Measurements from ENCODE around the gene LTC4S. TPM values are rescaled to one million over a fixed set of nuclear protein-coding genes. Genes with fewer than 3 reads are reported as not detected.

LTC4S gene
- total and polyA plus RNA-seq, 4 donors = 4.0 to 25.3 (median 8.3) TPM

DNA sequence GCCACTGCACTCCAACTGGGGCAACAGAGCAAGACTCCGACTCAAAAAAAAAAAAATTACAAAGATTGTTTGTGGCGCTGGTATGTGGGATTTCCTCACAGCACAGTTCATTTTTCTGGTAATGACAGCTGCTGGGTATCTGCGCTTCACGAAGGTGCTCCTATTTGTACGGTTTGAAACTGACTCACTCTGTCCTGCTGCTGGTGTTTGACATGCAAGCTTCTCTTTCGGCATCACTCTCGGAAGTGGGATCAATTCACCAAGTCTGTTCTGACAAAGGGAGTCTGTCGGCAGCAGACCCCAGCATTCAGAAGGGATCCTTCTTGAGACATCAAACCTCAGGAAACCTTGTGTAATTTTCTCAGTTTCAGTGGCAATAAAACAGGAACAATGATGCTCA, 34.8 kb upstream of the LTC4S start:
- Histone ChIP-seq H3K4me3 (no peak overlapping the region), H3K9me3 (ENCODE audit: control insufficient read depth in 4 of 4, insufficient read depth in 3 of 4, low read length in 3 of 4) (no peaks in the 10 kb centered on the region), H3K36me3 (ENCODE audit: control insufficient read depth in 4 of 4, insufficient read depth in 4 of 4, low read length in 4 of 4) (peaks cover 0 to 3% (median 0%) of the 10 kb centered on the region in 4 donors), H3K27ac (ENCODE audit: low read depth in 1 of 2, low read length in 1 of 2) (peak overlapping the region in 1 of 2 donors; percentile 29), H3K9ac (ENCODE audit: insufficient read depth in 1 of 2, low read length in 2 of 2) (no peak overlapping the region), H3K4me1 (ENCODE audit: control insufficient read depth in 5 of 5, insufficient read depth in 5 of 5, low read length in 5 of 5) (peaks cover 7 to 22% (median 17%) of the 10 kb centered on the region in 5 donors), H3K27me3 (ENCODE audit: control insufficient read depth in 3 of 3, insufficient read depth in 3 of 3, low read length in 2 of 3) (no peaks in the 10 kb centered on the region)
- TF ChIP-seq, protein P1, sequence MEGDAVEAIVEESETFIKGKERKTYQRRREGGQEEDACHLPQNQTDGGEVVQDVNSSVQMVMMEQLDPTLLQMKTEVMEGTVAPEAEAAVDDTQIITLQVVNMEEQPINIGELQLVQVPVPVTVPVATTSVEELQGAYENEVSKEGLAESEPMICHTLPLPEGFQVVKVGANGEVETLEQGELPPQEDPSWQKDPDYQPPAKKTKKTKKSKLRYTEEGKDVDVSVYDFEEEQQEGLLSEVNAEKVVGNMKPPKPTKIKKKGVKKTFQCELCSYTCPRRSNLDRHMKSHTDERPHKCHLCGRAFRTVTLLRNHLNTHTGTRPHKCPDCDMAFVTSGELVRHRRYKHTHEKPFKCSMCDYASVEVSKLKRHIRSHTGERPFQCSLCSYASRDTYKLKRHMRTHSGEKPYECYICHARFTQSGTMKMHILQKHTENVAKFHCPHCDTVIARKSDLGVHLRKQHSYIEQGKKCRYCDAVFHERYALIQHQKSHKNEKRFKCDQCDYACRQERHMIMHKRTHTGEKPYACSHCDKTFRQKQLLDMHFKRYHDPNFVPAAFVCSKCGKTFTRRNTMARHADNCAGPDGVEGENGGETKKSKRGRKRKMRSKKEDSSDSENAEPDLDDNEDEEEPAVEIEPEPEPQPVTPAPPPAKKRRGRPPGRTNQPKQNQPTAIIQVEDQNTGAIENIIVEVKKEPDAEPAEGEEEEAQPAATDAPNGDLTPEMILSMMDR (IDR thresholded peaks at IDR 0.05; ENCODE audit: control extremely low read depth, extremely low read depth) = no peak
- ATAC-seq (ENCODE audit: insufficient read depth, low FRiP score) (no peak), DNase-seq (no peak)
- WGBS, 2 donors = 30 to 76% methylated on average over 8 of the region's 8 CpGs

DNA sequence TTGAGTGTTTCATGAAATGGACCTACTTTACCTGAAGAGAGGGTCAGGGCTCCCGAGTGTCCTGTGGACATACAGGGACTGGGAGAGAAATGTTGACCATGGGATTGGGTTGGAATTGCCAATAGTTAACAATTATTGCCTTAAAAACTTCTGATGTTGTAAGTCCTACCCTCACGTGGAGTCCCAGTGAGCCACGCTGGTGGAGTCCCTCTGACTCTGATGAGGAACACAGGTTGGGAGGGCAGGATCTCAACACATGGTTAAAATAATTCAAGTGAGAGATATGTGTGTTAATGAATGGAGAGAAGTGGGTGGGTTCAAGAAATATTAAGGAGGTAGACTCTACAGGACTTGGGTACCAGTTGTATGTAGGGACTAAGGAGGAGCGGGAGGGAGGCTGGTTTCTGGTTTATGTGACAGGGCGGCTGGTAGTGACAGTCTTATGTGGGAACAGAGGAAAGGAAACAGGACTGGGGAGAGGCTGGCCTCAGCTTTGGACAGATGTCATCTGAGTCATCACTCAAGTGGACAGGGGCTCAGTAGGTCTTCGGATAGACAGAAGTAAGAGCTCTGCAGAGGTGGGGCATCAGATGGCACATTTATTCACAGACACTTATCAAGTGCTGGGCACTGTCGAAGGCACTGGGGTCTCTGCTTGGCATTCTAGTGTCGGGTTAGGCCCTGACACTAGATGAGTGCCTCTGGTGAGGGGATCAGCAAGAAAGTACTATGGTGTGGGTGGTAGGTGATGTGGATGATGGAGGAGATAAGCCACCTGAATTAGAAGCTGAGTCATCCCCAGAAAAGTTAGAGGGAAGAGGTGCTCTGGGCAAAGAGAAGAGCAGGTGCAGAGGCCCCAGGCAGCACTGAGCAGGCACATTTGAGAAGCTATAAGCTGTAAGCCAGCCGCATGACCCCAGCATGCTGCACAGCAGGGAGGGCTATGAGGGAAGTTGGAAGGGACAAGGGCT, 33.9 kb upstream of the LTC4S start:
- Histone ChIP-seq H3K27me3 (ENCODE audit: control insufficient read depth in 3 of 3, insufficient read depth in 3 of 3, low read length in 2 of 3) (no peaks in the 10 kb centered on the region), H3K27ac (ENCODE audit: low read depth in 1 of 2, low read length in 1 of 2) (no peak overlapping the region), H3K36me3 (ENCODE audit: control insufficient read depth in 4 of 4, insufficient read depth in 4 of 4, low read length in 4 of 4) (no peaks in the 10 kb centered on the region), H3K4me3 (no peak overlapping the region), H3K4me1 (ENCODE audit: control insufficient read depth in 5 of 5, insufficient read depth in 5 of 5, low read length in 5 of 5) (peaks cover 7 to 18% (median 15%) of the 10 kb centered on the region in 5 donors), H3K9ac (ENCODE audit: insufficient read depth in 1 of 2, low read length in 2 of 2) (no peak overlapping the region), H3K9me3 (ENCODE audit: control insufficient read depth in 4 of 4, insufficient read depth in 3 of 4, low read length in 3 of 4) (no peaks in the 10 kb centered on the region)
- DNase-seq = no peak
- ATAC-seq (ENCODE audit: insufficient read depth, low FRiP score) = no peak
- TF ChIP-seq, protein P1 (IDR thresholded peaks at IDR 0.05; ENCODE audit: control extremely low read depth, extremely low read depth) = no peak
- 63 to 72% methylated on average over 9 of the region's 9 CpGs for WGBS, 2 donors

DNA sequence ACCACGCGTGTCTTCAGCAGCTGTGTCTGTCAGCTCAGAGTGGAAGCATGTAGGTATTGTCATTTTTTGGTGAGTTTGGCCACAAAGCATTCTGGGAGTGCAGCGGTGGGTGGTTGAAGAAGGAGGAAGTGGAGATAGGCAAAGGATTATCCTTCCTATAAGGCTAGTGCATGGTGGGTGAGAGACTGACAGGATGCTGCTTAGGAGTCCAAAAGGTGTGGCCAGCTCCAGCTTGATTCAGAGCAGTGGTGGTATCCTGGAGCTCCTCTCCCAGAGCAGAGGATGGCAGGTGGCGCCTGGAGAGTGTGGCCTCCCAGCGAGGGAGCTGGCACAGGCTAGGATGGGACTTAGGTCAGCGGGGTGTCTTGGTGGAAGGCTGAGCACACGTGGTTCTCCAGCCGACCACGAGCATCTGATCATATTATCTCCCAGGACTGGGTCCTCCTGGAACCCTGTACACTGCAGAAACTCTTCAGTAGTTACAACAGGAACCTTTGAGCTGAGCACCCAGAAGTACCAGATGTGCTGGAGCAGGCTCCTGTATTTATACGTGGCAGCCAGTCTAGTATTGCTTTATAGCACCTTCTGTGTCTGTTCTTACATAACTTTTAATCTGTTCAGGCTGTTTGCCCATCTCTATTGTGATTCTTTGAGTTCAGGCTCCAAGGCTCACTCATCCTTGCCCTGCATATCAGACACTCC, 31.6 kb upstream of the LTC4S start:
- ATAC-seq (ENCODE audit: insufficient read depth, low FRiP score) (no peak), DNase-seq (no peak)
- Histone ChIP-seq H3K4me1 (ENCODE audit: control insufficient read depth in 5 of 5, insufficient read depth in 5 of 5, low read length in 5 of 5) (peaks cover 0 to 21% (median 9%) of the 10 kb centered on the region in 5 donors), H3K27ac (ENCODE audit: low read depth in 1 of 2, low read length in 1 of 2) (no peak overlapping the region), H3K4me3 (no peak overlapping the region), H3K36me3 (ENCODE audit: control insufficient read depth in 4 of 4, insufficient read depth in 4 of 4, low read length in 4 of 4) (peaks cover 0 to 16% (median 7%) of the 10 kb centered on the region in 4 donors), H3K9me3 (ENCODE audit: control insufficient read depth in 4 of 4, insufficient read depth in 3 of 4, low read length in 3 of 4) (peaks cover 0 to 2% (median 0%) of the 10 kb centered on the region in 4 donors), H3K9ac (ENCODE audit: insufficient read depth in 1 of 2, low read length in 2 of 2) (no peak overlapping the region), H3K27me3 (ENCODE audit: control insufficient read depth in 3 of 3, insufficient read depth in 3 of 3, low read length in 2 of 3) (no peaks in the 10 kb centered on the region)
- 44 to 45% methylated on average over 10 of the region's 10 CpGs for WGBS, 2 donors
- TF ChIP-seq, protein P1 (IDR thresholded peaks at IDR 0.05; ENCODE audit: control extremely low read depth, extremely low read depth) = no peak
